ENCODE measurements around the gene MRPL21. TPM values are rescaled to one million over a fixed set of nuclear protein-coding genes. Genes with fewer than 3 reads are reported as not detected.

MRPL21 gene
- total RNA-seq, 3 donors from 2014 or later (not counting 1 experiment from before 2014, with no cell fraction given): 39.0 to 47.4 (median 40.3) TPM

DNA sequence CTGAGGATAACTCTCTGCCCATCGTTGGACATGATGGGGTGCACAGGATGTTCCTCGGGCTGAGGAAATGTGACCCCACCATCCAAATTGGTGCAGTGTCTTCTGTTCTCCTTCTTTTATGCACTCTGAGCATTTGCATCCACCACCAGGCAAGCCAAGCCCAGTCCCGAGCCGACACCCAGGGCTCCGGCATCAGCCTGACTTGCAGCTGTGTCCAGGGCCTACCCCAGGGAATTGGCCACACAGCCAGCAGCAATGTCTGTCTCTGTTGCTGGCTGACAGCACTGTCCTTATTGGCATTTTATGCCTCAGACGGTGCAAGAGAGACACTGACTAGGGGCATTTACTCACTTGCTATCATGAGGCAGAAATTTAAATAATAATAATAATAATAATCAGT, 36.6 kb downstream of the MRPL21 start:
- no peaks in the 10 kb centered on the region for H3K36me3 ChIP-seq (ENCODE audit: control insufficient read depth, insufficient read depth, low read length)
- no peak overlapping the region for H3K27ac Mint-ChIP-seq
- no peak overlapping the region for H3K27ac ChIP-seq (ENCODE audit: low read length)
- H3K27me3 ChIP-seq (ENCODE audit: control insufficient read depth, insufficient read depth, low read length): peaks cover 2% of the 10 kb centered on the region
- no peak overlapping the region for H3K4me3 ChIP-seq (ENCODE audit: low read length)
- H3K9me3 Mint-ChIP-seq: no peaks in the 10 kb centered on the region
- no peak for ATAC-seq
- no peaks in the 10 kb centered on the region for H3K36me3 Mint-ChIP-seq
- TF ChIP-seq, protein P1, sequence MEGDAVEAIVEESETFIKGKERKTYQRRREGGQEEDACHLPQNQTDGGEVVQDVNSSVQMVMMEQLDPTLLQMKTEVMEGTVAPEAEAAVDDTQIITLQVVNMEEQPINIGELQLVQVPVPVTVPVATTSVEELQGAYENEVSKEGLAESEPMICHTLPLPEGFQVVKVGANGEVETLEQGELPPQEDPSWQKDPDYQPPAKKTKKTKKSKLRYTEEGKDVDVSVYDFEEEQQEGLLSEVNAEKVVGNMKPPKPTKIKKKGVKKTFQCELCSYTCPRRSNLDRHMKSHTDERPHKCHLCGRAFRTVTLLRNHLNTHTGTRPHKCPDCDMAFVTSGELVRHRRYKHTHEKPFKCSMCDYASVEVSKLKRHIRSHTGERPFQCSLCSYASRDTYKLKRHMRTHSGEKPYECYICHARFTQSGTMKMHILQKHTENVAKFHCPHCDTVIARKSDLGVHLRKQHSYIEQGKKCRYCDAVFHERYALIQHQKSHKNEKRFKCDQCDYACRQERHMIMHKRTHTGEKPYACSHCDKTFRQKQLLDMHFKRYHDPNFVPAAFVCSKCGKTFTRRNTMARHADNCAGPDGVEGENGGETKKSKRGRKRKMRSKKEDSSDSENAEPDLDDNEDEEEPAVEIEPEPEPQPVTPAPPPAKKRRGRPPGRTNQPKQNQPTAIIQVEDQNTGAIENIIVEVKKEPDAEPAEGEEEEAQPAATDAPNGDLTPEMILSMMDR (IDR thresholded peaks at IDR 0.05): no peak
- intact Hi-C loops (cut with micrococcal nuclease): no loop called here
- peaks cover 11 to 20% of the 10 kb centered on the region in 2 donors for H3K27me3 Mint-ChIP-seq (ENCODE audit: low read depth in 2 of 2)
- no peak for DNase-seq
- WGBS (ENCODE audit: insufficient coverage): 82% methylated on average over 6 of the region's 6 CpGs
- H3K4me1 Mint-ChIP-seq: peaks cover 12 to 20% of the 10 kb centered on the region in 2 donors
- H3K4me1 ChIP-seq (ENCODE audit: control insufficient read depth, insufficient read depth, low read length): peaks cover 13% of the 10 kb centered on the region
- no peak overlapping the region for H3K4me3 Mint-ChIP-seq
- H3K9me3 ChIP-seq (ENCODE audit: control insufficient read depth, insufficient read depth, low read length): peaks cover 5% of the 10 kb centered on the region

DNA sequence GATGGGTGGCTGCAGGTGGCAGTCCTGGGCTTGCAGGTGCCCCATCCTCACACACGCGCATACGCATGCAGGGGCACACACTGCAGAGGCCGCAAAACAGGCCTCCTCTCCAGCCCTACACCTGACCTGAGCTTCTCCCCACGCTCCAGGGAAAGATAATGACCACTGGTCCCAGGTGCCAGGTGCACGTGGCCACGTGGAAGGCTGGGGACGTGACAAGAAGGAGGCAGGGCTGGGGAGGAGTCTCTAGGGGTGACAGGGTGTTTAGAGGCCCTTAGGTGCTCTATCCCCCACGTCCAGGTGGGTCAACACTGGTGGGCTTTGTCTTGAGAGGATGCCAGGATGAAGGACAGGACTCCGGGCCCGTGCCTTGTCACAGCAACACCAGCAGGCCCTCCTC, 38.4 kb downstream of the MRPL21 start:
- H3K27me3 ChIP-seq (ENCODE audit: control insufficient read depth, insufficient read depth, low read length): peaks cover 2% of the 10 kb centered on the region
- no peak overlapping the region for H3K4me3 ChIP-seq (ENCODE audit: low read length)
- H3K9me3 Mint-ChIP-seq: no peaks in the 10 kb centered on the region
- no peak overlapping the region for H3K27ac ChIP-seq (ENCODE audit: low read length)
- peaks cover 12 to 16% of the 10 kb centered on the region in 2 donors for H3K4me1 Mint-ChIP-seq
- peaks cover 10% of the 10 kb centered on the region for H3K4me1 ChIP-seq (ENCODE audit: control insufficient read depth, insufficient read depth, low read length)
- H3K36me3 Mint-ChIP-seq: no peaks in the 10 kb centered on the region
- no peak overlapping the region for H3K4me3 Mint-ChIP-seq
- H3K27ac Mint-ChIP-seq: no peak overlapping the region
- intact Hi-C loops (cut with micrococcal nuclease): no loop called here
- peaks cover 5% of the 10 kb centered on the region for H3K9me3 ChIP-seq (ENCODE audit: control insufficient read depth, insufficient read depth, low read length)
- WGBS (ENCODE audit: insufficient coverage): 94% methylated on average over 11 of the region's 11 CpGs
- ATAC-seq (no peak), DNase-seq (no peak)
- TF ChIP-seq, protein P1 (IDR thresholded peaks at IDR 0.05): no peak
- peaks cover 7 to 20% of the 10 kb centered on the region in 2 donors for H3K27me3 Mint-ChIP-seq (ENCODE audit: low read depth in 2 of 2)
- no peaks in the 10 kb centered on the region for H3K36me3 ChIP-seq (ENCODE audit: control insufficient read depth, insufficient read depth, low read length)

DNA sequence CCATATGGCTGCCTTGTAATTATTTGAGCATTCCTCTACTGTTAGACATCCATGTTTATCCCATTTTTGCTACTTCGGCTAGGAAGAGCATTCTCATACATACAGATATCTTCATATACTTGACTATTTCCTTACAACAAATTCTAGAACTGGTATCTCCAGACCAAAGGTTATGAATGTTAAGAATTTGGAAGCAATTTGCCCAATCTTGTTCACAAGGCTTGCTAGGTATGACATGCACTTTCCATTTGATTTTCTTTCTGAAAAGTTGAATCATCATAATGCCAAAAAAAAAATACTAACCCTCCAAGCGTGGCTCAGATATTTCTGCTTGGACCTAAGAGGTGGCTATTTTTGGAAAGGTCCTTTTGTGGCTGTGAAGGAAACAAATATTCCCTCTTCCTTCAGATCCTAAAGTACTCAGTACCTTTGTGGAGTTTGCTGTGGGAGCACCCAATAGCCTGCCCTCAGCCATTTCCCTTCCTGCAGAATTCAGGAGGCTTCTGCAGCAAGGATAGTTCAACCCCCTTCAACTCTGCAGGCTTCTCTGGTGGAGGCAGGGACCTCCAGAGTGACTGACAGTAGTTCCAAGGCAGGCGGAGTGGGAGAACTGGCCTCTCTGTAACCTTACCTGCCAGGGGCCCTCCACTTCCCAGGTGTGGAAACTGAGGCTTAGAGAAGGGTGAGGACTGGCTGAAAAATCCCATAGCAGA, 39.9 kb downstream of the MRPL21 start:
- Histone ChIP-seq H3K4me1 (ENCODE audit: control insufficient read depth, insufficient read depth, low read length) (no peaks in the 10 kb centered on the region), H3K27ac (ENCODE audit: low read length) (no peak overlapping the region), H3K4me3 (ENCODE audit: low read length) (no peak overlapping the region), H3K36me3 (ENCODE audit: control insufficient read depth, insufficient read depth, low read length) (no peaks in the 10 kb centered on the region), H3K27me3 (ENCODE audit: control insufficient read depth, insufficient read depth, low read length) (no peaks in the 10 kb centered on the region), H3K9me3 (ENCODE audit: control insufficient read depth, insufficient read depth, low read length) (peaks cover 5% of the 10 kb centered on the region)
- WGBS (ENCODE audit: insufficient coverage): 95% methylated on average over 2 of the region's 3 CpGs
- H3K36me3 Mint-ChIP-seq: no peaks in the 10 kb centered on the region
- peaks cover 0 to 4% of the 10 kb centered on the region in 2 donors for H3K4me1 Mint-ChIP-seq
- no peak overlapping the region for H3K27ac Mint-ChIP-seq
- DNase-seq (no peak), ATAC-seq (no peak)
- H3K4me3 Mint-ChIP-seq: no peak overlapping the region
- no peaks in the 10 kb centered on the region for H3K9me3 Mint-ChIP-seq
- peaks cover 2 to 5% of the 10 kb centered on the region in 2 donors for H3K27me3 Mint-ChIP-seq (ENCODE audit: low read depth in 2 of 2)
- intact Hi-C loops (cut with micrococcal nuclease): no loop called here
- TF ChIP-seq, protein P1 (IDR thresholded peaks at IDR 0.05): no peak

DNA sequence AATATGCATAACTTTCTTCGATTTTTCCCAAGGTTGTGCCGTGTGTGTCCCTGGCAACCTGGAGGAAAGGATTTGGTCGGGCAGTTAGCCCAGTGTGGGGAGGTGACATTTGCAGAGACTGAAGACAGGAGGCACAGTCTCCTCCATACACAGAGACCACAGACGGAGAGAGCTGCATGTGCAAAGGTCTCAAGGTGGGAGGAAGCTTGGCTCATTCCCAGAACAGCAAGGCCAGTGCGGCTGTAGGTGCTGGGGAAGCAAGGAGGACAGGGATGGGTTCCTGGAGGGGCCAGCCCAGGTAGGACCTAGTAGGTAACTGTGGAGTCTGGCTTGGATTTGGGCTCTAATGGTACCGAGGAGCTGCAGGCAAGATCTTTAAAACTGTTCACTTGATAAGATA, 41.2 kb downstream of the MRPL21 start:
- H3K4me3 Mint-ChIP-seq: no peak overlapping the region
- Histone ChIP-seq H3K4me1 (ENCODE audit: control insufficient read depth, insufficient read depth, low read length) (no peaks in the 10 kb centered on the region), H3K9me3 (ENCODE audit: control insufficient read depth, insufficient read depth, low read length) (peaks cover 5% of the 10 kb centered on the region), H3K27ac (ENCODE audit: low read length) (no peak overlapping the region), H3K36me3 (ENCODE audit: control insufficient read depth, insufficient read depth, low read length) (no peaks in the 10 kb centered on the region), H3K27me3 (ENCODE audit: control insufficient read depth, insufficient read depth, low read length) (no peaks in the 10 kb centered on the region), H3K4me3 (ENCODE audit: low read length) (no peak overlapping the region)
- H3K27ac Mint-ChIP-seq: no peak overlapping the region
- TF ChIP-seq, protein P1 (IDR thresholded peaks at IDR 0.05): no peak
- no peaks in the 10 kb centered on the region for H3K9me3 Mint-ChIP-seq
- DNase-seq (no peak), ATAC-seq (no peak)
- 78% methylated on average over 6 of the region's 6 CpGs for WGBS (ENCODE audit: insufficient coverage)
- H3K27me3 Mint-ChIP-seq (ENCODE audit: low read depth in 2 of 2): peaks cover 0 to 2% of the 10 kb centered on the region in 2 donors
- no peaks in the 10 kb centered on the region for H3K36me3 Mint-ChIP-seq
- H3K4me1 Mint-ChIP-seq: peaks cover 0 to 4% of the 10 kb centered on the region in 2 donors
- intact Hi-C loops (cut with micrococcal nuclease): no loop called here
